BJ (cell line): ENCODE data around the gene MTA2. TPM values are rescaled to one million over a fixed set of nuclear protein-coding genes. Genes with fewer than 3 reads are reported as not detected.

ENCODE experiments used
- CTCF ChIA-PET: fragments of 350-600 bp; formaldehyde crosslinking; extraction: SDS; loops from one replicate; lab custom pipeline; 2021; ENCODE audit warnings: antibody characterized with exemption, inconsistent platforms; lab: Yijun Ruan, JAX
- POLR2A ChIA-PET: fragments of 300-600 bp; sonication (Branson Sonifier 250); formaldehyde crosslinking; extraction: SDS; loops from one replicate; lab custom pipeline; 2021; ENCODE audit warnings: antibody characterized with exemption; lab: Charles Lee
- DNase-seq: peaks from one replicate; pipeline ENCODE4 v3.0.0-alpha.2; 2011; ENCODE audit warnings: low read depth
- H3K27me3 ChIP-seq: 2 replicates; pipeline ENCODE4 v1.6.0; 2011; ENCODE audit warnings: low read length; ENCODE audit not compliant: control insufficient read depth, insufficient read depth
- H3K36me3 ChIP-seq: 2 replicates; pipeline ENCODE4 v1.5.1; 2011; ENCODE audit warnings: low read length; ENCODE audit not compliant: control insufficient read depth, insufficient read depth
- H3K4me3 ChIP-seq: 2 replicates; pipeline ENCODE4 v1.5.1; 2011; ENCODE audit warnings: low read depth, mild to moderate bottlenecking, control low read depth, low read length
- polyA plus RNA-seq: library from polyadenylated mRNA; depleted of rRNA; stranded (reverse); fragments of >200 nt; gene quantifications from 2 replicates; pipeline ENCODE4 v1.2.3, GENCODE V29; 2011
- TF ChIP-seq, protein P1 (sequence below): IDR thresholded peaks from 2 replicates; pipeline ENCODE4 v1.5.1; 2011; ENCODE audit warnings: low read depth, mild to moderate bottlenecking, control low read depth, inconsistent platforms, low read length, moderate library complexity; ENCODE audit not compliant: insufficient read depth

MTA2 gene
- polyA plus RNA-seq, 1 experiment, result 16.4 TPM

DNA sequence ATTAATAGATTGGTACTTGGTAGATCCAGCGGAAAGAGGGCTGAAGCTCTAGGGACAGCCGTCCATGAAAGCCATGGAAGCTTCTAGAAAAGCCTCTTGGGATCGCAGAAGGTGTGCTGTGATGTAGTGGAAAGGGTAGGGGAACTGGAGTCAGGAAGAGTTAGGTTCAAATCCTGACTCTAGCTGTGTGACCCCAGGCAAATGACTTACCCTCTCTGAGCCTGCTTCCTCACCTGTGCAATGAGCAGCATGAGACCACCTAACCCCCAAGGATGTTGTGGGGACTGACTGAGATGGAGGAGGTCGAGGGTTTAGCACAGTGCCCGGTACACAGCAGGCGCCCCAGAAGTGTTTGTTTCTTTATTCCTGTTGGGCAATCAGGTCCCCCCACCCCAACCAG, 8.7 kb upstream of the MTA2 start:
- ChIA-PET CTCF (interaction anchor here (1.8 to 3.4 kb wide), 3 partner anchors 11 to 16 kb away, joined by 8 to 26 read pairs (median 14); partner anchors contain the start of gene B3GAT3), POLR2A (no interaction called here)
- TF ChIP-seq, protein P1, sequence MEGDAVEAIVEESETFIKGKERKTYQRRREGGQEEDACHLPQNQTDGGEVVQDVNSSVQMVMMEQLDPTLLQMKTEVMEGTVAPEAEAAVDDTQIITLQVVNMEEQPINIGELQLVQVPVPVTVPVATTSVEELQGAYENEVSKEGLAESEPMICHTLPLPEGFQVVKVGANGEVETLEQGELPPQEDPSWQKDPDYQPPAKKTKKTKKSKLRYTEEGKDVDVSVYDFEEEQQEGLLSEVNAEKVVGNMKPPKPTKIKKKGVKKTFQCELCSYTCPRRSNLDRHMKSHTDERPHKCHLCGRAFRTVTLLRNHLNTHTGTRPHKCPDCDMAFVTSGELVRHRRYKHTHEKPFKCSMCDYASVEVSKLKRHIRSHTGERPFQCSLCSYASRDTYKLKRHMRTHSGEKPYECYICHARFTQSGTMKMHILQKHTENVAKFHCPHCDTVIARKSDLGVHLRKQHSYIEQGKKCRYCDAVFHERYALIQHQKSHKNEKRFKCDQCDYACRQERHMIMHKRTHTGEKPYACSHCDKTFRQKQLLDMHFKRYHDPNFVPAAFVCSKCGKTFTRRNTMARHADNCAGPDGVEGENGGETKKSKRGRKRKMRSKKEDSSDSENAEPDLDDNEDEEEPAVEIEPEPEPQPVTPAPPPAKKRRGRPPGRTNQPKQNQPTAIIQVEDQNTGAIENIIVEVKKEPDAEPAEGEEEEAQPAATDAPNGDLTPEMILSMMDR, result no peak
- no peak for DNase-seq
- no peak overlapping the region for H3K4me3 ChIP-seq
- H3K27me3 ChIP-seq, result no peaks in the 10 kb centered on the region
- H3K36me3 ChIP-seq, result peaks cover 17% of the 10 kb centered on the region

DNA sequence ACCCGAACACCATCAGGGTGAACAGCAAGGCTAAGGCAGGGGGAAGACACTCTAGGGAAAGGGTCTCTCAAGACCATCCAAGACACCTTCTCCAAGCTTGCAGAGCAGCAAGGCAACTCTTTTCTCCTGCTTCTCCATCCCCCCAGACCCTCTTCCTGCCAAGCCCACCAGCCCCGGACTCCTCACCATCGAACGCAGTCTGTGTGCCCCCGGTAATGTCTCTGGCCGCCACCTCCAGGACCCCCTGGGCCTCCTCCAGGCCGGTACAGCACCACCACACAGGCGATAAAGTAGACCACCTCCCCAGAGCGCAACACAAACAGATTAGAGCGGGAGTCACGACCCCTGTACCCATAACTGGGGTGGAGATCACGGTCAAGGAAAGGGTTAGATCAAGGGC, 7.1 kb upstream of the MTA2 start:
- TF ChIP-seq, protein P1, result no peak
- no peak overlapping the region for H3K4me3 ChIP-seq
- no peak for DNase-seq
- POLR2A ChIA-PET, result no interaction called here
- CTCF ChIA-PET, result interaction anchor here (1.1 to 1.5 kb wide), 3 partner anchors 12 to 229 kb away, joined by 3 read pairs; no protein-coding TSS in a partner anchor
- no peaks in the 10 kb centered on the region for H3K27me3 ChIP-seq
- peaks cover 17% of the 10 kb centered on the region for H3K36me3 ChIP-seq

DNA sequence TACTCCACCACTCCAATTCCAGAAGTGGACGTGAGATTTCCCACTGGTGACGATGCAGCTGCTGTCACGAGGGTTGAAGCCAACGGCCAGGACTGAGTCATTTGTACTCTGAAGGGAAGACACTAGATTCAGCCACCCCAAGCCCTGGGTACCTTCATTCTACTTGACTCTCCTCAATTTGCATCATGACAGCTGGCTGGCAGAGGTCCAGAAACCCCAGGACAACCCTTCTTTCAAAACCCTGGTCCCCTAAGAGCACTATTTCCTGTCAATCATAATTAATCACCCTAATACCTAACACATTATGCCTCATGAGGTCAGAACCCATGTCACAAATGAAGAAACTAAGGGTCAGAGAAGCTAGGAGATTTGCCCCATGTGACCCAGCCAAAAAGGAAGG, 6.0 kb upstream of the MTA2 start:
- TF ChIP-seq, protein P1, result no peak
- H3K36me3 ChIP-seq, result peaks cover 17% of the 10 kb centered on the region
- no peaks in the 10 kb centered on the region for H3K27me3 ChIP-seq
- DNase-seq, result no peak
- no peak overlapping the region for H3K4me3 ChIP-seq
- POLR2A ChIA-PET, result no interaction called here
- CTCF ChIA-PET, result interaction anchor here (1.2 to 1.5 kb wide), 2 partner anchors 11 to 13 kb away, joined by 3 read pairs; no protein-coding TSS in a partner anchor

DNA sequence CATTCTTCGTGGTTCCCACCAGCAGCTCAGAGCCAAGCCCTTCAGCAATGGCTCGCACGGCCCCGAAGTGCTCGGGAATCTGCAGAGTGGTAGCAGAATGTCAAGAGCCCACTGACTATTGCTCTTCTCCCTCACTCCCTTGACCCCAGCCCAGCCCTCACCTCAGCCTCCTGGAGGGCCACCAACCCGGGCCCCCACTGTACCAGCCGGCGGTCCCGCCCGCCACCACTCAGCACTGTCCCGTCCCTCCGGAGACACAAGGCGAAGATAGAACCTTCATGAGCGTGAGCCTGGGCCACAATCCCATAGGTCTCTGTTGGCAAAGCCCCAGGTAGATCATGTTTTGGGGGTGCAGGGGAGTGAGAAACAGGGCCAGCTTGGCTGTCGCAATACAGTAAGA, 4.2 kb upstream of the MTA2 start:
- Histone ChIP-seq H3K36me3 (peaks cover 17% of the 10 kb centered on the region), H3K4me3 (no peak overlapping the region), H3K27me3 (no peaks in the 10 kb centered on the region)
- TF ChIP-seq, protein P1, result no peak
- CTCF ChIA-PET, result no interaction called here
- no peak for DNase-seq
- POLR2A ChIA-PET, result no interaction called here

DNA sequence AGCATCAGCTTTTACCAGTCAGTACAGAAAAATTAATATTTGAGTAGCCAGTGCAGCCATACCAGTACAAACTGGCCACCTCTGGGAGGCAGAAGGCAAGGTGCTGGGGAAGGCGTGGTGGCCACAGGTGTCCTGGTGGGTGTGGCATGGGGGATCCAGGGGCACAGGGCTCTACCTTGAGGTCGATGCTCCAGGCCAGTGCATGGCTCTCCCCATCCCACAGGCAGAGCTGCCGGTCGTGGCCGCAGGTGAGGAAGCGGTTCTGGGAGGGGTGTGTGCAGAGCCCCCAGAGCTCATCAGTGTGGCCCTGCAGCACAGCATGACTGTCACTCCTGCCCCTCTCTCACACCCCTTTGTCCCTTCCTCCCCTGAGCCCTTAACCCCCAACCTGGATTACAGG, 3.8 kb upstream of the MTA2 start:
- DNase-seq, result no peak
- TF ChIP-seq, protein P1, result no peak
- no peak overlapping the region for H3K4me3 ChIP-seq
- ChIA-PET POLR2A (no interaction called here), CTCF (no interaction called here)
- no peaks in the 10 kb centered on the region for H3K27me3 ChIP-seq
- H3K36me3 ChIP-seq, result peaks cover 14% of the 10 kb centered on the region
